ENCODE results near the gene PCDHGC3. TPM values are rescaled to one million over a fixed set of nuclear protein-coding genes. Genes with fewer than 3 reads are reported as not detected.

The PCDHGC3 gene
- total and polyA plus RNA-seq, 2 of the 4 experiments (the other 2 are of a cell fraction) = 21.1 to 72.1 TPM

- Histone ChIP-seq H2AFZ (replicated peaks; ENCODE audit: low read length, poor library complexity) (no peak overlapping the region), H2AK5ac (ENCODE audit: low read depth, low read length) (no peak overlapping the region), H3K14ac (replicated peaks; ENCODE audit: low read depth, low read length) (no peak overlapping the region), H3K18ac (ENCODE audit: low read depth, low read length) (no peak overlapping the region), H3K56ac (ENCODE audit: extremely low read depth, insufficient read depth, low read length) (no peak overlapping the region), H2BK5ac (ENCODE audit: low read depth, low read length, poor library complexity, severe bottlenecking) (no peak overlapping the region), H4K20me1 (ENCODE audit: insufficient read depth, low read length) (peaks cover 44% of the 10 kb centered on the region), H3K4ac (ENCODE audit: low read depth, low read length) (no peak overlapping the region), H2BK120ac (ENCODE audit: low read depth, low read length) (no peak overlapping the region), H3K9ac (ENCODE audit: low read depth, low read length) (no peak overlapping the region), H2BK20ac (ENCODE audit: low read depth, low read length) (no peak overlapping the region), H3K36me3 (ENCODE audit: control insufficient read depth, insufficient read depth, low read length) (peaks cover 37% of the 10 kb centered on the region), H3K23ac (ENCODE audit: low read depth, low read length) (no peak overlapping the region), H3K27me3 (ENCODE audit: control insufficient read depth, insufficient read depth, low read length) (no peaks in the 10 kb centered on the region), H2BK15ac (ENCODE audit: low read depth, low read length) (no peak overlapping the region), H3K79me1 (ENCODE audit: low read depth in 1 of 2, low read length in 2 of 2) (peaks cover 23 to 64% of the 10 kb centered on the region in 2 experiments), H3K4me1 (ENCODE audit: control insufficient read depth, insufficient read depth, low read length) (peaks cover 39% of the 10 kb centered on the region), H3K9me3 (ENCODE audit: control insufficient read depth, insufficient read depth, low read length) (no peaks in the 10 kb centered on the region), H4K5ac (ENCODE audit: low read depth, low read length) (no peak overlapping the region; the same call in 1 of the 2 replicates), H2AK9ac (replicated peaks; ENCODE audit: low read depth, low read length, poor library complexity) (peak overlapping the region; percentile 5), H4K91ac (ENCODE audit: insufficient read depth, low read depth, low read length) (no peak overlapping the region), H4K8ac (ENCODE audit: low read depth in 2 of 2, low read length in 2 of 2) (no peak overlapping the region), H3K27ac (ENCODE audit: insufficient read depth, low read length) (no peak overlapping the region), H3K9me1 (ENCODE audit: insufficient read depth, low read length) (peaks cover 29% of the 10 kb centered on the region), H3K4me2 (ENCODE audit: low read depth, low read length) (no peak overlapping the region), H3K4me3 (ENCODE audit: insufficient read depth, low read depth, low read length) (no peak overlapping the region)
- ChIA-PET POLR2A (ENCODE audit: unreplicated experiment) (no interaction called here), CTCF (interaction anchor here (0.9 kb wide), 1 partner anchor 17 kb away, joined by 3 read pairs; no protein-coding TSS in a partner anchor)
- ATAC-seq (ENCODE audit: low read depth) = no peak
- in situ Hi-C loops (cut with MboI; ENCODE audit: low sequenced_read_pairs) = no loop called here
- dilution Hi-C loops (cut with HindIII; ENCODE audit: low sequenced_read_pairs, unreplicated experiment) = no loop called here
- 92% methylated on average over 23 of the region's 68 CpGs; no CpG with 5 or more reads in 1 of the 2 experiments for WGBS, 2 experiments (ENCODE audit: extremely low coverage in 2 of 2, insufficient read length in 1 of 2)
- DNase-seq = no peak
- no TSS peak for BruUV-seq (replicated peaks)
- intact Hi-C loops (cut with micrococcal nuclease) = no loop called here
- TF ChIP-seq MAZ (IDR thresholded peaks at IDR 0.05; ENCODE audit: borderline replicate concordance, low read depth, low read length) (no peak), RFX5 (IDR thresholded peaks at IDR 0.05; ENCODE audit: low read depth, low read length) (no peak), POLR2A (IDR thresholded peaks at IDR 0.05; ENCODE audit: low read depth, low read length) (no peak), SMC3 (IDR thresholded peaks at IDR 0.05; ENCODE audit: low read depth, low read length) (no peak), FOS (IDR thresholded peaks at IDR 0.05; ENCODE audit: low read depth, low read length) (no peak), NFE2L2 (IDR thresholded peaks at IDR 0.05; ENCODE audit: low read depth, low read length) (no peak), USF2 (IDR thresholded peaks at IDR 0.05; ENCODE audit: low read depth, low read length) (no peak), MAFK (IDR thresholded peaks at IDR 0.05; ENCODE audit: low read depth, low read length) (no peak), CTCF (conservative IDR thresholded peaks at IDR 0.05; ENCODE audit: low read depth, low read length) (no peak), CEBPB (IDR thresholded peaks at IDR 0.05; ENCODE audit: low read depth, low read length) (no peak), RCOR1 (IDR thresholded peaks at IDR 0.05; ENCODE audit: insufficient replicate concordance, low read length) (no peak), RAD21 (IDR thresholded peaks at IDR 0.05; ENCODE audit: low read length) (no peak), CHD1 (IDR thresholded peaks at IDR 0.05; ENCODE audit: low read depth, low read length) (no peak), ELK1 (IDR thresholded peaks at IDR 0.05; ENCODE audit: borderline replicate concordance, low read depth, low read length) (no peak), MXI1 (IDR thresholded peaks at IDR 0.05; ENCODE audit: borderline replicate concordance, low read depth, low read length) (no peak), BHLHE40 (IDR thresholded peaks at IDR 0.05; ENCODE audit: low read depth, low read length) (no peak)
These were observed 16.6 kb downstream of the PCDHGC3 start for GRCh38 chr5:141492168-141492885.

Measured in IMR-90 (cell line).